WERI-Rb-1 (cell line): ENCODE data around the gene PAQR9.

Source experiments
- DNase-seq: peaks from one replicate; pipeline ENCODE4 v3.0.0-alpha.2; 2020
- H3K27ac ChIP-seq: fragments of 250-450 bp; sonication (Bioruptor Pico); 2 replicates; pipeline ENCODE4 v1.5.1; 2020; ENCODE audit warnings: mild to moderate bottlenecking, moderate library complexity
- H3K27me3 ChIP-seq: fragments of 250-450 bp; sonication (Bioruptor Pico); 2 replicates; pipeline ENCODE4 v1.5.1; 2021; ENCODE audit warnings: mild to moderate bottlenecking, low read depth, moderate library complexity; ENCODE audit not compliant: insufficient read depth, severe bottlenecking
- H3K36me3 ChIP-seq: fragments of 250-450 bp; sonication (Bioruptor Pico); 2 replicates; pipeline ENCODE4 v1.5.1; 2020; ENCODE audit warnings: mild to moderate bottlenecking, moderate library complexity
- H3K4me3 ChIP-seq: 2 replicates; pipeline ENCODE4 v1.5.1; 2011; ENCODE audit warnings: low read depth, mild to moderate bottlenecking, control low read depth, low read length
- H3K9me3 ChIP-seq: fragments of 250-450 bp; sonication (Bioruptor Pico); 2 replicates; pipeline ENCODE4 v1.5.1; 2021; ENCODE audit warnings: mild to moderate bottlenecking, moderate library complexity; ENCODE audit not compliant: severe bottlenecking
- CTCF ChIP-seq: IDR thresholded peaks from 2 replicates; pipeline ENCODE4 v1.5.1; 2011; ENCODE audit warnings: low read depth, mild to moderate bottlenecking, control low read depth, inconsistent platforms, low read length

The PAQR9 gene

GRCh38 chr3:142914286-142914811 is 49.1 kb downstream of the PAQR9 start:
- no peaks in the 10 kb centered on the region for H3K36me3 ChIP-seq
- no peaks in the 10 kb centered on the region for H3K9me3 ChIP-seq
- H3K27me3 ChIP-seq = no peaks in the 10 kb centered on the region
- DNase-seq = no peak
- no peak for TF ChIP-seq CTCF
- no peak overlapping the region for H3K4me3 ChIP-seq
- H3K27ac ChIP-seq = no peak overlapping the region

- no peaks in the 10 kb centered on the region for H3K36me3 ChIP-seq
- no peak for DNase-seq
- H3K27ac ChIP-seq = no peak overlapping the region
- no peaks in the 10 kb centered on the region for H3K27me3 ChIP-seq
- H3K9me3 ChIP-seq = no peaks in the 10 kb centered on the region
- TF ChIP-seq CTCF = no peak
- H3K4me3 ChIP-seq = no peak overlapping the region
These were observed 50.0 kb downstream of the PAQR9 start for GRCh38 chr3:142913432-142913831.

GRCh38 chr3:142912402-142913172 is 50.9 kb downstream of the PAQR9 start:
- Histone ChIP-seq H3K36me3 (no peaks in the 10 kb centered on the region), H3K27ac (no peak overlapping the region), H3K9me3 (no peaks in the 10 kb centered on the region), H3K4me3 (no peak overlapping the region), H3K27me3 (no peaks in the 10 kb centered on the region)
- no peak for DNase-seq
- no peak for TF ChIP-seq CTCF
